Measurements from ENCODE around the gene E2F3.

The E2F3 gene

GRCh38 chr6:20538131-20538662 lies 136.5 kb downstream of the E2F3 start:
- DNase-seq: no peak

- DNase-seq: no peak
These were observed 137.2 kb downstream of the E2F3 start for GRCh38 chr6:20538907-20539306.

DNA sequence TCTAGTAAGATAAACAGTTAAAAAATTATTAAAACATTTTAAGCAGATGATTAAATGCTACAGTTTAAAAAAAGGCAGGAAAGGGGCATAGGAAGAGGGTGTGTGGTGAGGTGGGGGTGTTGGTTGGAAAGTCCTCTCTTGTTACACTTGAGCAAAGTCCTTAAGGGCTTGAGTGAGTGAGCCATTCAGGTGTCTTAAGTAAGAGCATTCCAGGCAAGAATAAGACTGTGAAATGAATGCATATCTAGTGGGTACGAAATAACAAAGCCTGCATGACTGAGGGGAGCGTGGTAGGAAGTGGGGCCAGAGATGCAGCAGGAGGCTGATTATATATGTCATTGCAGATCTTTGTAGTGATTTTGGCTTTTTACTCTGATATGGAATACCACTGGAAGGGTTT lies 137.7 kb downstream of the E2F3 start:
- DNase-seq: no peak

- no peak for DNase-seq
These were observed 139.0 kb downstream of the E2F3 start for GRCh38 chr6:20540683-20541082.

GRCh38 chr6:20541382-20541781 lies 139.7 kb downstream of the E2F3 start:
- DNase-seq: no peak

GRCh38 chr6:20542927-20543602 lies 141.4 kb downstream of the E2F3 start:
- DNase-seq: no peak

Measured in left hindlimb (tissue), 1 donor.